UCSD-AML1 (cell line): ENCODE results near the gene PPP2R5C.
"Not testable (repeated sequence)": the region's sequence is repeated elsewhere in the genome, so short reads cannot be mapped to it uniquely, and the experiment has no call there.

Experiments used
- DNase-seq: peaks from one replicate; lab custom pipeline; 2025; ENCODE audit not compliant: unreplicated experiment; lab: John Stamatoyannopoulos, UW

The PPP2R5C gene

GRCh38 chr14:101780887-101781239 lies 19.4 kb downstream of the PPP2R5C start:
- DNase-seq = no peak

GRCh38 chr14:101781240-101782061 lies 19.9 kb downstream of the PPP2R5C start:
- no peak for DNase-seq

DNA sequence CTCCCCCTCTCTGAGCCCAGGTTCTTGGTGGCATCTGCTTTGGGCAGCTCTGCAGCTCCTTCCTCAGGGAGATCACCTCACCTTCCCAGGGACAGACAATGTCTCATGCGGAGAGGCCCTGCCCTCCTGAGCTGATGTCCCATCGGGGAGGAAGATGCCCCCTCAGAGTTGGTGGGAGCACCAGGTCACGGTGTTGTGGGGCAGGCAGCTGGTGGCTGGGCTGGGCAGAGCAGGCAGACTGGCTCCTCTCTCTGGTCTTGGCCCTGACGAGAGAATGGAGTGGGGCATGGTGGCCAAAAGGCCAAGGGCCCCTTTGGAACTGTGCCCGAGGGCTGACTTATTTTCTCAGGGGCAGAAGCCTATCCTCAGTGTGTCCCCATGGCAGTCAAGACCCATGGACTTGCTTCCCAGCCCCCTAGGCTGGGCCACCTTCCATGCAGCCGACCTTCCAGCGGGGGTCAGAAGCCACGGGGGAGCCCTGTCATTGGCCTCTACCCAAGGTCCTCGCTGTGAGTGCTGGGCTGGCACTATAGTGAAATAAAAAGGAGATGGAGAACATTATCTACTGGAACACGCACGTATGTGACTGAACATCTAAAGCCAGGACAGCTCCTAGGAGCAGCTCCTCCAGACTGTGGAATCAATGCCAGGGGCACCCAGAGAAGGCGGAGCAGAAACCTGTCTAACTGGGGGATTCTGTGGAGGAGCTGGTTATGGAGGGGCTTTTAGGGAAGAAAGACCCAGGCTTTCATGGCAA lies 21.9 kb downstream of the PPP2R5C start:
- no peak for DNase-seq

DNA sequence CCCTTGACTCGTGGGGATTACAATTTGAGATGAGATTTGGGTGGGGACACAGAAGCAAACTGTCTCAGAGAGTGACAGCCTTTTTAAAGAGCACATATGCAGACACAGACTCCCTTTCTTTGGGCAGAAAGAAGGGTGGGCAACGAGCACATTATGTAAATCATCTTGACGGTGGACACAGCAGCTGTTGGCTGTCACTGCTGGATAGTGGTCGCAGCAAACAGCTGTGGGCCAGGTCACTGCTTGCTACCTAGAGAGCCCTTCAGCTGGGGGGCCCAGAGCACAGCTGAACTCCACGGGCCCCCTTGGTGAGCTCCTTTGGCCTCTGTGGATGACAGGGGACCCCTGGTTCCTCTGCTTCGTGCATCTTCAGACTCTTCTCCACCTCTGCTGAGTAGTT lies 23.1 kb downstream of the PPP2R5C start:
- DNase-seq = no peak

DNA sequence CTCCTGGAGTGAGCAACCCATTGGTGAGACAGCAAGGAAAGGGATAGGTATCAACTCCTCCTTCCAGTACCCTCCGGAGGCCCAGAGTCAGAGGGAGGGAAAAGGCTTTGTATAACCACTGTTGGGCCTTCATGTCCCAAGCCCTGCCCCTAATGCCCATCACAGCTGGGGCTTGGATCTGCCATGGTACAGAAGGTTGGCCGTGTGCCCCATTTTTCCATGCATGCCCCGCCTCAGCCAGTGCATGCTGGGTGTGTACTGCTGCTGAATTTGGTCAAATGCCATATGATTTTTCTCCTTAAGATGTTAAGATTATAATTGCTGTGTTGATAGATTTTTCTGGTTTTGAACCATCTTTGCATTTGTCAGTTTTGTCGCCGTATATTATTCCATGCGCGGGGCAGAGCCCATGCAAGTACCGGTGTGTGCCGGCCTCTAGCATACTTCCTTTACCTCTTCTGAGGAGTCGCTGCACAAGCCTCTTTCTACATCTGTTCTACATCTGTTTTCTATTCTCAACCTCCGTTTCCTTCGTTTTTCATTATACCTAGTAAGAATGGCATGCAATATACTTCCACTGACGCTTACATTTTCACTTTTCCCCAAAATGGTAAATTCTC lies 26.6 kb downstream of the PPP2R5C start:
- DNase-seq = no peak

- DNase-seq = no peak
Measured at GRCh38 chr14:101789222-101789621, 27.7 kb downstream of the PPP2R5C start.

- DNase-seq = no peak
Measured at GRCh38 chr14:101790232-101790631, 28.7 kb downstream of the PPP2R5C start.

GRCh38 chr14:101791919-101792572 lies 30.5 kb downstream of the PPP2R5C start:
- no peak for DNase-seq

DNA sequence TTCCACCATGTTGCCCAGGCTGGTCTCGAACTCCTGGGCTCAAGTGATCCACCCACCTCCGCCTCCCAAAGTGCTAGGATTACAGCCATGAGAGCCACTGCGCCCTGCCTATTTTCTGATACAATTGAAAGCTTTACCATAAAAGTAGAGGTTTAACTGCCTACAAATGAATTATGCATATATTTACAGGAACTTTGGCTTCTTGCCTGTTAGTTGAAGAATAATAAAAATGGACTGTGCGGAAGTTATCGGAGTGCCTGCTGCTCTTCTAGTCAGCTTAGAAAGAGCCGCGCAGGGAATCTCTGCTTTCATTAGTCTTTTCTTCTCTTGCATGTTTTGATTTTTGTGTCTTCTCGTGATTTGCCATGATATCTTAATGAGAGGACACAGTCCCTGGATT lies 34.5 kb downstream of the PPP2R5C start:
- no peak for DNase-seq

- DNase-seq = no peak
Measured at GRCh38 chr14:101796479-101796878, 35.0 kb downstream of the PPP2R5C start.

GRCh38 chr14:101797856-101798255 lies 36.3 kb downstream of the PPP2R5C start:
- no peak for DNase-seq

DNA sequence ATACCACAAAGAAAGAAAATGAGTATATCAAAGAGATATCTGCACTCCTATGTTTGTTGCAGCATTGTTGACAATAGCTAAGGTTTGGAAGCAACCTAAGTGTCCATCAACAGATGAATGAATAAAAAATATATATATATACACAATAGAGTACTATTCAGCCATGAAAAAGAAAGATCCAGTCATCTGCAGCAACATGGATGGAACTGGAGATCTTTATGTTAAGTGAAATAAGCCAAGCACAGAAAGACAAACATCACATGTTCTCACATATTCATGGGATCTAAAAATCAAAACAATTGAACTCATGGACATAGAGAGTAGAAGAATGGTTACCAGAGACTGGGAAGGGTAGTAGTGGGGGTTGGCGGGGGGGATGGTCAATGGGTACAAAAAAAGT lies 42.9 kb downstream of the PPP2R5C start:
- not testable (repeated sequence) for DNase-seq

- not testable (repeated sequence) for DNase-seq
Measured at GRCh38 chr14:101806252-101806651, 44.7 kb downstream of the PPP2R5C start.

DNA sequence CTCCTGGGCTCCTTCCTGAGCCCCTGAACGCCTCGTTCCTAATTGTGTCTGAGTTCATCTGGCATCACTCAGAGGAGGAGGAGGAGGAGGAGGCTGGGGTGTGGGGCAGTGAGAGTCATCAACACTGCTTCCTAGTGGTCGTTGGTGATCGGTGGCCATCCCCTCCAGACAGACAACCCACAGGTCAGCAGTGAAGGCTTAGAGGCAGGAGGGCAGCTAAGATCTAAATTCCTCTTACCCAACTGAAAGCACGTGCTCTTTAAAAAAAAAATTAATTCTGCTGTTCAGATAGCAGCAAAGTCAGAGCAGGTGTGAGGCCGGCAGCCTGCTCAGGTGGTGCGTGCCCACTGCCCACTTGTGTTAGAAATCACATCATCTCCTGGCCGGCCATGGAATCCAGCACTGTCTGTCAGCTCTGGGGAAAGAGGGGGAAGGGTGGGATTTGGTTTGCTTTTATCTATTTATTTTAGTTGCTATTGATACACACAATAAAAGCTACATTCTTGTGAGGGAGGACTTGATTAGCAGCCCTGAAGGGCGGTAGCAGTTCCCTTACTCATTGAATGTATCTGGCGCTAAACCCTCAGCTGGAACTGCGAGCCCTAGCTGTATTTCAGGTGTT lies 46.6 kb downstream of the PPP2R5C start:
- no peak for DNase-seq

DNA sequence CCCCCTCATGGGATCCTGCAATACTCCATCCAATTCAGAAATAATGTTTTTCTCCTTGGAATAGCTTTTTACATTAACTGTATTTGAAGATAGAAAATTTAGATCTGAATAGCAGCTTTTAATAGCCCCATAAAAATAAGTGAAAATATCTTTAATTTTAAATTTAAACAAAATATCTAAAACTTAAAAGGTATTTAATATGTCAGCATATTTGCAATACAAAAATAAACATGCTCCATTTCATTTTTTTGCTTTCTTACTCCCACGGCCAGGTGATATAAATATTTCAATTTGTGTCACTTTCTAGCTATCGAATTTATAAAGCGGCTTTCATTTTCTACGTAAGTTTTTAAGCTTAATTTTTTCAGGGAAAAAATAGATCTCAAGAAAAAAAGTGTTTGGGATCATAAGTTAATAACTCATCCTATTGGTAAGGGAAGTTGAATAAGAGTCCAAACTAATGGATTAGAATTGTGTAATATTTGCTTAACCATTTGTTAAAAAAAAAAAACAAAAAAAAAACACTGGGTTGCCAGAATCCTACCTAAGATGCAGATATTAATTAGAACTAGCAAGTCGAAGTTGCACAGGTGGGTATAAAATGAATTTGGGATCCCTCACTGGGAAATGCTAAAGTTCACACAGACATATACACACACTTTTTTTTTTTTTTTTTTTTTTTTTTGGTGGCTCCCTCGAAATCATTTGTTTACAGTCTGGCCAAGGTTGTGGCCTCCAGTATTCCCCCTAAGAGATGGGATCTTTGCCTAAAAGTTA lies 47.6 kb downstream of the PPP2R5C start:
- no peak for DNase-seq

GRCh38 chr14:101809671-101810514 lies 48.4 kb downstream of the PPP2R5C start:
- DNase-seq = peak; percentile 82

DNA sequence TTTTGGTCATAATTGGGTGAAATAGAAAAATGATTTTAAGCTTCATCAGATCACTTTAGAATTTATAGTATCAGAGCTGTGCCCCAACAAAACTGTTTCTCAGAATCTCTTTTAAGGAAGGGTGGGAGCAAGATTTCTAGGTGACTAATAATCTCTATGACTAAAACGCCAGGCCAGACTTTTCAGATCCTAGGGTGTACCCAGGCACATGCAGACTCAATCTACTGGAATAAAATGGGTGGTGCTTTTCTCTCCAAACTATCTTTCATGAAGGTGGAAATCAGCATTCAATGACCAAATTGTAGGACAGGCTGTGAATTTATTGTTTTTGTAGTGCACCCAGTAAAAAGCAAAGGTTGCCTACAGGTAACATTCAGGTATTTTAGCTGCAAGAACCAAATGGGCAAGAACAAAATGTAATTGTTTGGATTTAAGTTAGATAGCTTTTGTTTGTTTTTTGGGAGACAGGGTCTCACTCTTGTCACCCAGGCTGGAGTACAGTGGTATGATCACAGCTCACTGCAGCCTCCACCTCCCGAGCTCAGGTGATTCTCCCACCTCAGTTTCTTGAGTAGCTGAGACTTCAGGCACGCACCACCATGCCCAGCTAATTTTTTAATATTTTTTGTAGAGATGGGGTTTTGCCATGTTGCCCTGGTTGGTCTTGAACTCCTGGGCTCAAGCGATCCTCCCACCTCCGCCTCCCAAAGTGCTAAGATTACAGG lies 49.5 kb downstream of the PPP2R5C start:
- no peak for DNase-seq

DNA sequence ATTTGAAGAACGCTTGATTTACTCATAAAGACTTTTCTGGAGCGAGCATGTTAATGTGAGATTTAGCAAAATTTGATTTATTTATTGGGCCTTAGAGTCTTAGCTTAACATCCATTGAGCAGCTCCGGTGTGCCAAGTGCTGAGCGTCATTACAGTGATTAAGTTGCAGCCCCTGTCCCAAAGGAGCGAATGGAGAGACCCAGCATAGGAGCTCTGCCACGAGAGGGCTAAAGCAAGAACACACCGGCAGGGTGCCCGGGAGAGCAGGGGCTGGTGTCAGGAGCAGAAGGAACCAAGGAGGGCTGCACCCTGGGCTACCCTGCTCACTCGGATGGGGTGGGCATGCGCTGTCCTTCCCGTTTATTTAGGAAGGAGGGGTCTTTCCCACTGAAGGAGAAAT lies 50.6 kb downstream of the PPP2R5C start:
- DNase-seq = no peak
